ENCODE data around the gene HBG2. TPM values are rescaled to one million over a fixed set of nuclear protein-coding genes. Genes with fewer than 3 reads are reported as not detected.
A peak's percentile ranks its signal among the peaks of the same experiment; 100 is the strongest.

The HBG2 gene
- total and polyA plus RNA-seq, 9 of the 15 experiments (the other 6 are each of a cell fraction or from before 2014, with no cell fraction given) = 1,626 to 58,619 (median 10,515) TPM

GRCh38 chr11:5280582-5281102, 26.1 kb upstream of the HBG2 start (continued):
- TF ChIP-seq ZC3H4 (CRISPR knock-in tag; IDR thresholded peaks at IDR 0.05; ENCODE audit: borderline replicate concordance) (no peak), ZNF239 (CRISPR knock-in tag; IDR thresholded peaks at IDR 0.05) (peak; percentile 84), JUND (IDR thresholded peaks at IDR 0.05; ENCODE audit: borderline replicate concordance, low read depth, low read length) (peak; percentile 100), JUND (tag; IDR thresholded peaks at IDR 0.05; ENCODE audit: borderline replicate concordance, low read depth, low read length) (peak; percentile 100), NFRKB (IDR thresholded peaks at IDR 0.05; ENCODE audit: low read depth) (no peak; the same call in 1 of the 2 replicates), ZNF717 (CRISPR knock-in tag; IDR thresholded peaks at IDR 0.05) (no peak), DDX20 (tag; IDR thresholded peaks at IDR 0.05; ENCODE audit: low read depth) (no peak), HMG20B (CRISPR knock-in tag; IDR thresholded peaks at IDR 0.05) (no peak), RAD51 (IDR thresholded peaks at IDR 0.05; ENCODE audit: borderline replicate concordance, low read depth) (peak; percentile 79), ELK1 (CRISPR knock-in tag; IDR thresholded peaks at IDR 0.05) (no peak), SMC3 (conservative IDR thresholded peaks at IDR 0.05; ENCODE audit: insufficient read depth, low read depth, low read length) (0 out of 2 replicates have a peak, but pooled peaks have one; percentile 3), ZNF407 (IDR thresholded peaks at IDR 0.05; ENCODE audit: low read depth) (no peak), BCLAF1 (IDR thresholded peaks at IDR 0.05; ENCODE audit: borderline replicate concordance in 1 of 2, control insufficient read depth in 1 of 2, low read depth in 2 of 2, low read length in 1 of 2) (0 out of 4 replicates have a peak, but pooled peaks of 1 of the 2 experiments have one; percentile 55), TCF3 (CRISPR knock-in tag; IDR thresholded peaks at IDR 0.05) (peak; percentile 98), NCOR1 (IDR thresholded peaks at IDR 0.05) (peak; percentile 99), ZNF778 (CRISPR knock-in tag; IDR thresholded peaks at IDR 0.05) (no peak)
